ENCODE results near the gene EIF5. TPM values are rescaled to one million over a fixed set of nuclear protein-coding genes. Genes with fewer than 3 reads are reported as not detected.

The EIF5 gene
- total and polyA plus RNA-seq, 2 experiments from 2014 or later: 194 to 634 TPM

DNA sequence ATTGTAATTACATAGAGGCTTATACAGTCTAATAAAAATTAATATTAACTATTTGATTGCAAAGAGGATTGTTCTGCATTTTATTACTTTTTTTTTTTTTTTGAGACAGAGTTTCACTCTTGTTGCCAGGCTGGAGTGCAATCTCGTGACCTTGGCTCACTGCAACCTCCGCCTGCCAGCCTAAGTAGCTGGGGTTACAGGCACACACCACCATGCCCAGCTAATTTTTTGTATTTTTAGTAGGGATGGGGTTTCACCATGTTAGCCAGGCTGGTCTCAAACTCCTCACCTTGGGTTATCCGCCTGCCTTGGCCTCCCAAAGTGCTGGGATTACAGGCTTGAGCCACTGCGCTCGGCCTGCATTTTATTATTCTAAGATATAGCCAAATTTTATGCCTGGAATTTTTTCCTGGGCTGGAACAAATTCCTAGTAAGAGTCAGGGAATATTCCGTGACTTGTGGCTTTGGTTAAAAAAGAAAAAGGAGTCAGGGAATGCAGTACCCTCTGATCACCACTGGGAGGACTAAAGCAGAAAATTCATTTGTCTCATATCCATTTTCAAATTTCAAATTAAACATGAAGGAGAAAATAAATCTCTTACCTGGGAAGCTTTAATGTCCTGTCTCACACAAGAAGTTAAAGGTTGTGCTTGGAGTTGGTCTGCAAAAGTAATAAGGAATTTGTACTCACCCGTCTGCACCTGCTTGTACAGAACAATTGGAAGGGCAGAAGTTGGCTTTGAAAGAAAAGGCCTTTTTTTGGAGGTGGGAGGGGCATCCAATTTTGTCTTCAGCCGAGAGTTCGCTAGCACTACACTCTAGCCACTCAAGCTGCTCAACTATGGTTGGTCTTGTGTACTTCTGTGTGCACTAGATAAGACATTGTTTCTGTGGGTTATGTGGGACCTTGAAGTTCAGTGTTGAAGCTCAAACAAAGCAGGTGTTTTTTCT is 59.9 kb downstream of the EIF5 start:
- peaks cover 3% of the 10 kb centered on the region; the same call in 1 of the 2 replicates for H3F3A ChIP-seq (replicated peaks; ENCODE audit: low read depth)
- H3K4me3 ChIP-seq: no peak overlapping the region
- Mint-ChIP-seq H3K4me3 (no peak overlapping the region), H3K27ac (no peak overlapping the region), H3K27me3 (ENCODE audit: insufficient read depth, low read depth, poor library complexity) (peaks cover 1% of the 10 kb centered on the region), H3K36me3 (ENCODE audit: low read depth) (peaks cover 4% of the 10 kb centered on the region; the same call in 2 of the 3 replicates), H3K4me1 (peaks cover 39% of the 10 kb centered on the region), H3K9me3 (no peaks in the 10 kb centered on the region)
- no peak overlapping the region for H3K4me2 ChIP-seq
- H3K36me3 ChIP-seq (ENCODE audit: insufficient read depth): no peaks in the 10 kb centered on the region
- H2AFZ ChIP-seq: no peak overlapping the region
- H3K9me2 ChIP-seq (ENCODE audit: insufficient read depth): no peaks in the 10 kb centered on the region
- H3K4me1 ChIP-seq (ENCODE audit: insufficient read depth): no peaks in the 10 kb centered on the region
- DNase-seq (ENCODE audit: low spot score): peak; percentile 64
- peaks cover 52% of the 10 kb centered on the region for H4K20me1 ChIP-seq (replicated peaks; ENCODE audit: insufficient read depth)
- no peaks in the 10 kb centered on the region for H3K27me3 ChIP-seq (ENCODE audit: insufficient read depth)
- no peak overlapping the region for H3K27ac ChIP-seq (ENCODE audit: low read depth)
- ATAC-seq: peak; percentile 37
- H3K79me2 ChIP-seq (replicated peaks; ENCODE audit: insufficient read depth): peaks cover 100% of the 10 kb centered on the region
- TF ChIP-seq EZH2phosphoT487 (IDR thresholded peaks at IDR 0.05; ENCODE audit: unreplicated experiment): no peak
- TF ChIP-seq, protein P1, sequence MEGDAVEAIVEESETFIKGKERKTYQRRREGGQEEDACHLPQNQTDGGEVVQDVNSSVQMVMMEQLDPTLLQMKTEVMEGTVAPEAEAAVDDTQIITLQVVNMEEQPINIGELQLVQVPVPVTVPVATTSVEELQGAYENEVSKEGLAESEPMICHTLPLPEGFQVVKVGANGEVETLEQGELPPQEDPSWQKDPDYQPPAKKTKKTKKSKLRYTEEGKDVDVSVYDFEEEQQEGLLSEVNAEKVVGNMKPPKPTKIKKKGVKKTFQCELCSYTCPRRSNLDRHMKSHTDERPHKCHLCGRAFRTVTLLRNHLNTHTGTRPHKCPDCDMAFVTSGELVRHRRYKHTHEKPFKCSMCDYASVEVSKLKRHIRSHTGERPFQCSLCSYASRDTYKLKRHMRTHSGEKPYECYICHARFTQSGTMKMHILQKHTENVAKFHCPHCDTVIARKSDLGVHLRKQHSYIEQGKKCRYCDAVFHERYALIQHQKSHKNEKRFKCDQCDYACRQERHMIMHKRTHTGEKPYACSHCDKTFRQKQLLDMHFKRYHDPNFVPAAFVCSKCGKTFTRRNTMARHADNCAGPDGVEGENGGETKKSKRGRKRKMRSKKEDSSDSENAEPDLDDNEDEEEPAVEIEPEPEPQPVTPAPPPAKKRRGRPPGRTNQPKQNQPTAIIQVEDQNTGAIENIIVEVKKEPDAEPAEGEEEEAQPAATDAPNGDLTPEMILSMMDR (conservative IDR thresholded peaks at IDR 0.05; ENCODE audit: low read depth in 2 of 2): peak; percentile 28 to 97; a peak in 3 of 4 replicates

Small RNAs within 50 kb of the gene (small RNA-seq; reads per million reads assigned to genes)
- gene SNORA28 (ENCODE audit: low replicate concordance): 23.6 reads per million, percentile 98 among the genes with 10 or more reads in this experiment

Other genes with a start within 250 kb of the EIF5 start
- gene EXOC3L4, start 239.5 kb upstream of the EIF5 start, total RNA-seq (2014; rRNA removed; shearing (Covaris generic)): not detected in 2 replicates
- gene EXOC3L4, start 239.5 kb upstream of the EIF5 start, polyA plus RNA-seq (2016; fragmentation: Nextera tagmentation; extraction: Ambion mirVana): not detected in 2 replicates
- 9.8 and 14.1 TPM in 2 replicates for gene TNFAIP2, start 210.8 kb upstream of the EIF5 start, total RNA-seq (2014; rRNA removed; shearing (Covaris generic))
- 9.9 and 10.1 TPM in 2 replicates for gene TNFAIP2, start 210.8 kb upstream of the EIF5 start, polyA plus RNA-seq (2016; fragmentation: Nextera tagmentation; extraction: Ambion mirVana)
- 69.7 and 75.8 TPM in 2 replicates for gene MARK3, start 51.2 kb downstream of the EIF5 start, total RNA-seq (2014; rRNA removed; shearing (Covaris generic))
- 38.2 and 45.9 TPM in 2 replicates for gene MARK3, start 51.2 kb downstream of the EIF5 start, polyA plus RNA-seq (2016; fragmentation: Nextera tagmentation; extraction: Ambion mirVana)
- gene CKB, start 188.6 kb downstream of the EIF5 start, total RNA-seq (2014; rRNA removed; shearing (Covaris generic)): 504 and 604 TPM in 2 replicates
- 846 and 852 TPM in 2 replicates for gene CKB, start 188.6 kb downstream of the EIF5 start, polyA plus RNA-seq (2016; fragmentation: Nextera tagmentation; extraction: Ambion mirVana)
- 22.0 and 28.2 TPM in 2 replicates for gene TRMT61A, start 195.0 kb downstream of the EIF5 start, total RNA-seq (2014; rRNA removed; shearing (Covaris generic))
- gene TRMT61A, start 195.0 kb downstream of the EIF5 start, polyA plus RNA-seq (2016; fragmentation: Nextera tagmentation; extraction: Ambion mirVana): 13.2 and 13.4 TPM in 2 replicates
- gene BAG5, start 228.4 kb downstream of the EIF5 start, total RNA-seq (2014; rRNA removed; shearing (Covaris generic)): 25.4 and 29.2 TPM in 2 replicates
- 16.4 and 21.1 TPM in 2 replicates for gene BAG5, start 228.4 kb downstream of the EIF5 start, polyA plus RNA-seq (2016; fragmentation: Nextera tagmentation; extraction: Ambion mirVana)
- gene COA8, start 228.7 kb downstream of the EIF5 start, total RNA-seq (2014; rRNA removed; shearing (Covaris generic)): 61.3 and 82.6 TPM in 2 replicates
- 129 and 130 TPM in 2 replicates for gene COA8, start 228.7 kb downstream of the EIF5 start, polyA plus RNA-seq (2016; fragmentation: Nextera tagmentation; extraction: Ambion mirVana)